OCI-LY7 (cell line): ENCODE measurements around the gene PEX10. TPM values are rescaled to one million over a fixed set of nuclear protein-coding genes. Genes with fewer than 3 reads are reported as not detected.

ENCODE experiments used
- BruUV-seq: library from RNA; stranded (reverse); fragments of 400-500 nt; replicated peaks from 2 replicates; lab custom pipeline; 2021; lab: Mats Ljungman, UMichigan
- CTCF ChIA-PET: fragments of 300-600 bp; sonication (Branson Sonifier 250); formaldehyde crosslinking; loops from one replicate; lab custom pipeline; 2022; ENCODE audit warnings: antibody characterized with exemption; ENCODE audit not compliant: unreplicated experiment; lab: Charles Lee
- POLR2A ChIA-PET: fragments of 300-600 bp; sonication (Branson Sonifier 250); formaldehyde crosslinking; loops from one replicate; lab custom pipeline; 2022; ENCODE audit warnings: antibody characterized with exemption; lab: Charles Lee
- DNase-seq: peaks from one replicate; pipeline ENCODE4 v3.0.0-alpha.2; 2015; ENCODE audit warnings: low spot score
- H2AFZ ChIP-seq: fragments of 200-600 bp; sonication (generic), shearing (Covaris generic); 2 replicates; pipeline ENCODE4 v1.6.1; 2014; ENCODE audit warnings: mild to moderate bottlenecking, antibody characterized with exemption, low read length, moderate library complexity
- H3K27ac ChIP-seq: fragments of 200-600 bp; sonication (generic); 2 replicates; pipeline ENCODE4 v1.5.1; 2014; ENCODE audit warnings: mixed run types, low read depth, mild to moderate bottlenecking, moderate library complexity, low read length, inconsistent platforms; ENCODE audit not compliant: poor library complexity, severe bottlenecking
- H3K36me3 ChIP-seq: fragments of 200-600 bp; sonication (generic); 2 replicates; pipeline ENCODE4 v1.6.1; 2014; ENCODE audit warnings: mild to moderate bottlenecking, antibody characterized with exemption, low read length, moderate library complexity, mixed read lengths; ENCODE audit not compliant: insufficient read depth
- H3K4me1 ChIP-seq: fragments of 200-600 bp; sonication (generic); 2 replicates; pipeline ENCODE4 v1.5.1; 2014; ENCODE audit warnings: mild to moderate bottlenecking, low read length; ENCODE audit not compliant: insufficient read depth, poor library complexity, severe bottlenecking
- H3K4me2 ChIP-seq: fragments of 200-600 bp; sonication (generic); 2 replicates; pipeline ENCODE4 v1.6.1; 2014; ENCODE audit warnings: mild to moderate bottlenecking, low read length
- H3K4me3 ChIP-seq: fragments of 200-600 bp; sonication (generic); 2 replicates; pipeline ENCODE4 v1.5.1; 2014; ENCODE audit warnings: mild to moderate bottlenecking, low read depth, low read length; ENCODE audit not compliant: poor library complexity, severe bottlenecking
- H3K79me2 ChIP-seq: fragments of 200-600 bp; sonication (generic); 2 replicates; pipeline ENCODE4 v1.6.1; 2016; ENCODE audit warnings: low read depth, mild to moderate bottlenecking, low read length, moderate library complexity, mixed read lengths; ENCODE audit not compliant: insufficient read depth
- H3K9me2 ChIP-seq: fragments of 200-600 bp; sonication (generic); 2 replicates; pipeline ENCODE4 v1.6.1; 2016; ENCODE audit warnings: mild to moderate bottlenecking, low read length, mixed read lengths; ENCODE audit not compliant: insufficient read depth
- H3K9me3 ChIP-seq: fragments of 200-600 bp; sonication (generic); 2 replicates; pipeline ENCODE4 v1.6.1; 2014; ENCODE audit warnings: mild to moderate bottlenecking, mixed run types, low read length, mixed read lengths
- H4K20me1 ChIP-seq: fragments of 200-600 bp; sonication (generic); 2 replicates; pipeline ENCODE4 v1.6.1; 2014; ENCODE audit warnings: mild to moderate bottlenecking, antibody characterized with exemption, low read length, moderate library complexity, mixed read lengths; ENCODE audit not compliant: insufficient read depth
- CTCF ChIP-seq: fragments of 200-600 bp; sonication (generic); conservative IDR thresholded peaks from 2 replicates; pipeline ENCODE4 v1.5.1; 2014; ENCODE audit warnings: mild to moderate bottlenecking, antibody characterized with exemption, low read length, moderate library complexity, mixed read lengths
- EZH2phosphoT487 ChIP-seq: fragments of 200-600 bp; sonication (generic); IDR thresholded peaks from 2 replicates; pipeline ENCODE4 v1.6.1; 2018; ENCODE audit warnings: low read depth, borderline replicate concordance, mild to moderate bottlenecking, mixed run types, antibody characterized with exemption, low read length, moderate library complexity, mixed read lengths
- intact Hi-C: fragments of 100-400 bp; cut with micrococcal nuclease; formaldehyde crosslinking; loops from one replicate; pipeline ENCODE4 v1.10.0; 2022; ENCODE audit not compliant: unreplicated experiment
- total RNA-seq, 2 experiments: library from RNA; depleted of rRNA in 1 of 2; stranded (reverse); fragments of >200 nt in 1 of 2; shearing (Covaris generic) in 1 of 2; gene quantifications; 2 replicates each; pipeline ENCODE4 v1.2.3, GENCODE V29; 2014 to 2022

Gene PEX10
- total RNA-seq, 2 experiments from 2014 or later: 23.3 to 24.5 TPM

- Histone ChIP-seq H2AFZ (no peak overlapping the region), H3K4me3 (no peak overlapping the region), H3K27ac (no peak overlapping the region), H3K4me1 (no peaks in the 10 kb centered on the region), H3K9me2 (no peaks in the 10 kb centered on the region), H3K4me2 (no peak overlapping the region), H3K79me2 (no peaks in the 10 kb centered on the region), H4K20me1 (no peaks in the 10 kb centered on the region), H3K9me3 (no peaks in the 10 kb centered on the region; the same call in 1 of the 2 replicates), H3K36me3 (no peaks in the 10 kb centered on the region)
- intact Hi-C loops: no loop called here
- TF ChIP-seq EZH2phosphoT487 (no peak), CTCF (no peak)
- no TSS peak for BruUV-seq
- ChIA-PET CTCF (no interaction called here), POLR2A (no interaction called here)
- no peak for DNase-seq
Observed at GRCh38 chr1:2360588-2361364, 51.6 kb downstream of the PEX10 start.

GRCh38 chr1:2358651-2359640, 53.4 kb downstream of the PEX10 start:
- no peak overlapping the region for H3K4me2 ChIP-seq
- H3K4me3 ChIP-seq: no peak overlapping the region
- intact Hi-C loops: no loop called here
- no peak for DNase-seq
- no peaks in the 10 kb centered on the region; the same call in 1 of the 2 replicates for H3K9me3 ChIP-seq
- no peaks in the 10 kb centered on the region for H3K4me1 ChIP-seq
- CTCF ChIA-PET: no interaction called here
- H4K20me1 ChIP-seq: no peaks in the 10 kb centered on the region
- no peaks in the 10 kb centered on the region for H3K79me2 ChIP-seq
- no peak overlapping the region for H2AFZ ChIP-seq
- POLR2A ChIA-PET: no interaction called here
- BruUV-seq: no TSS peak
- H3K36me3 ChIP-seq: no peaks in the 10 kb centered on the region
- no peaks in the 10 kb centered on the region for H3K9me2 ChIP-seq
- no peak for TF ChIP-seq EZH2phosphoT487
- TF ChIP-seq CTCF: no peak
- H3K27ac ChIP-seq: no peak overlapping the region
